ENCODE data around the gene CACNA2D3. TPM values are rescaled to one million over a fixed set of nuclear protein-coding genes. Genes with fewer than 3 reads are reported as not detected.

The CACNA2D3 gene
- polyA plus RNA-seq, 1 donor (not counting 4 experiments of a cell fraction or from before 2014, with no cell fraction given): 0.08 TPM

- H3K27ac ChIP-seq (ENCODE audit: control insufficient read depth, insufficient read depth, low read length): no peak overlapping the region
- H3K9me1 ChIP-seq (ENCODE audit: control insufficient read depth, extremely low read depth, insufficient read depth, low read length): no peaks in the 10 kb centered on the region
- FAIRE-seq (no peak), DNase-seq (ENCODE audit: low read depth, low spot score) (no peak)
- no peaks in the 10 kb centered on the region for H3K79me2 ChIP-seq (ENCODE audit: control insufficient read depth, insufficient read depth, low read length)
- no peaks in the 10 kb centered on the region for H3K36me3 ChIP-seq (ENCODE audit: control insufficient read depth in 2 of 2, extremely low read depth in 1 of 2, insufficient read depth in 2 of 2, low read length in 2 of 2)
- H3K4me3 ChIP-seq (ENCODE audit: control insufficient read depth in 2 of 3, extremely low read depth in 1 of 3, insufficient read depth in 2 of 3, low read depth in 1 of 3, low read length in 3 of 3): no peak overlapping the region
- no peak overlapping the region for H3K9ac ChIP-seq (ENCODE audit: control insufficient read depth, extremely low read depth, insufficient read depth, low read length)
- H3K9me3 ChIP-seq (ENCODE audit: control insufficient read depth, low read depth, low read length): no peaks in the 10 kb centered on the region
- no peak overlapping the region for H3K4me2 ChIP-seq (ENCODE audit: control insufficient read depth, extremely low read depth, insufficient read depth, low read depth, low read length)
- no peaks in the 10 kb centered on the region for H3K4me1 ChIP-seq (ENCODE audit: control insufficient read depth, extremely low read depth, insufficient read depth, low read length)
- TF ChIP-seq CTCF (optimal IDR thresholded peaks at IDR 0.05 in 1 of 3, IDR thresholded peaks at IDR 0.05 in 1 of 3, conservative IDR thresholded peaks at IDR 0.05 in 1 of 3; ENCODE audit: extremely low read depth in 1 of 3, insufficient read depth in 2 of 3, low read length in 3 of 3) (no peak), EZH2 (IDR thresholded peaks at IDR 0.05; ENCODE audit: low read length) (no peak)
- no peak overlapping the region for H2AFZ ChIP-seq (ENCODE audit: control insufficient read depth, low read length)
- no peaks in the 10 kb centered on the region for H4K20me1 ChIP-seq (ENCODE audit: control insufficient read depth, extremely low read depth, insufficient read depth, low read length)
- dilution Hi-C loops (cut with MboI; ENCODE audit: extremely low pct_ligation_motif_present, low sequenced_read_pairs): no loop called here
- no peaks in the 10 kb centered on the region for H3K27me3 ChIP-seq (ENCODE audit: control insufficient read depth, extremely low read depth, insufficient read depth, low read length)
Measured at GRCh38 chr3:54432975-54433374, 310.6 kb downstream of the CACNA2D3 start.

GRCh38 chr3:54433846-54434245 is 311.5 kb downstream of the CACNA2D3 start:
- DNase-seq (ENCODE audit: low read depth, low spot score): no peak
- dilution Hi-C loops (cut with MboI; ENCODE audit: extremely low pct_ligation_motif_present, low sequenced_read_pairs): no loop called here
- Histone ChIP-seq H3K79me2 (ENCODE audit: control insufficient read depth, insufficient read depth, low read length) (no peaks in the 10 kb centered on the region), H3K27me3 (ENCODE audit: control insufficient read depth, extremely low read depth, insufficient read depth, low read length) (no peaks in the 10 kb centered on the region), H3K4me1 (ENCODE audit: control insufficient read depth, extremely low read depth, insufficient read depth, low read length) (no peaks in the 10 kb centered on the region), H2AFZ (ENCODE audit: control insufficient read depth, low read length) (no peak overlapping the region), H3K9ac (ENCODE audit: control insufficient read depth, extremely low read depth, insufficient read depth, low read length) (no peak overlapping the region), H3K4me3 (ENCODE audit: control insufficient read depth in 2 of 3, extremely low read depth in 1 of 3, insufficient read depth in 2 of 3, low read depth in 1 of 3, low read length in 3 of 3) (no peak overlapping the region), H4K20me1 (ENCODE audit: control insufficient read depth, extremely low read depth, insufficient read depth, low read length) (no peaks in the 10 kb centered on the region), H3K4me2 (ENCODE audit: control insufficient read depth, extremely low read depth, insufficient read depth, low read depth, low read length) (no peak overlapping the region), H3K9me1 (ENCODE audit: control insufficient read depth, extremely low read depth, insufficient read depth, low read length) (no peaks in the 10 kb centered on the region), H3K27ac (ENCODE audit: control insufficient read depth, insufficient read depth, low read length) (no peak overlapping the region), H3K9me3 (ENCODE audit: control insufficient read depth, low read depth, low read length) (no peaks in the 10 kb centered on the region), H3K36me3 (ENCODE audit: control insufficient read depth in 2 of 2, extremely low read depth in 1 of 2, insufficient read depth in 2 of 2, low read length in 2 of 2) (no peaks in the 10 kb centered on the region)
- TF ChIP-seq EZH2 (IDR thresholded peaks at IDR 0.05; ENCODE audit: low read length) (no peak), CTCF (optimal IDR thresholded peaks at IDR 0.05 in 1 of 3, IDR thresholded peaks at IDR 0.05 in 1 of 3, conservative IDR thresholded peaks at IDR 0.05 in 1 of 3; ENCODE audit: extremely low read depth in 1 of 3, insufficient read depth in 2 of 3, low read length in 3 of 3) (peak in 2 of 3 experiments; percentile 33 to 47)
- no peak for FAIRE-seq
